LNCAP (cell line): ENCODE results near the gene TNS3.

Source experiments
- CTCF ChIP-seq: fragments of 450-650 bp; IDR thresholded peaks from 2 replicates; pipeline ENCODE4 v1.5.1; 2017; ENCODE audit warnings: mild to moderate bottlenecking

The TNS3 gene

GRCh38 chr7:47609803-47610452, 28.0 kb upstream of the TNS3 start:
- no peak for TF ChIP-seq CTCF

- TF ChIP-seq CTCF, result no peak
These were observed 24.1 kb upstream of the TNS3 start for GRCh38 chr7:47605816-47606575.

- no peak for TF ChIP-seq CTCF
These were observed 22.6 kb upstream of the TNS3 start for GRCh38 chr7:47604496-47604890.

- no peak for TF ChIP-seq CTCF
These were observed 20.5 kb upstream of the TNS3 start for GRCh38 chr7:47602272-47603004.

- no peak for TF ChIP-seq CTCF
These were observed 20.0 kb upstream of the TNS3 start for GRCh38 chr7:47601881-47602249.

GRCh38 chr7:47601119-47601880, 19.4 kb upstream of the TNS3 start:
- no peak for TF ChIP-seq CTCF
